GM23248 (cell line): ENCODE results near the gene PCDHGA4. TPM values are rescaled to one million over a fixed set of nuclear protein-coding genes. Genes with fewer than 3 reads are reported as not detected.

ENCODE experiments used
- DNase-seq: peaks from one replicate; pipeline ENCODE4 v3.0.0-alpha.2; 2015
- H2AFZ ChIP-seq: fragments of 200-600 bp; sonication (generic); 2 replicates; pipeline ENCODE4 v1.6.1; 2016; ENCODE audit warnings: antibody characterized with exemption
- H3F3A ChIP-seq: fragments of 200-600 bp; sonication (generic); 2 replicates; pipeline ENCODE4 v1.6.1; 2016; ENCODE audit warnings: mild to moderate bottlenecking, antibody characterized with exemption, mixed run types; ENCODE audit not compliant: insufficient read depth
- H3K27ac ChIP-seq: fragments of 200-600 bp; sonication (generic); 2 replicates; pipeline ENCODE4 v1.5.1; 2016; ENCODE audit warnings: mild to moderate bottlenecking
- H3K27me3 ChIP-seq: fragments of 200-600 bp; sonication (generic); replicated peaks from 2 replicates; pipeline ENCODE4 v1.6.1; 2016; ENCODE audit warnings: mild to moderate bottlenecking; ENCODE audit not compliant: insufficient read depth
- H3K36me3 ChIP-seq: fragments of 200-600 bp; sonication (generic); 2 replicates; pipeline ENCODE4 v1.6.1; 2016; ENCODE audit warnings: low read depth, mild to moderate bottlenecking
- H3K4me1 ChIP-seq: fragments of 200-600 bp; sonication (generic); 2 replicates; pipeline ENCODE4 v1.6.1; 2016; ENCODE audit warnings: mild to moderate bottlenecking; ENCODE audit not compliant: insufficient read depth
- H3K4me2 ChIP-seq: fragments of 200-600 bp; sonication (generic); one replicate; pipeline ENCODE4 v1.6.1; 2016; ENCODE audit warnings: mild to moderate bottlenecking; ENCODE audit not compliant: unreplicated experiment
- H3K4me3 ChIP-seq: fragments of 200-600 bp; sonication (generic); 2 replicates; pipeline ENCODE4 v1.5.1; 2016; ENCODE audit warnings: mild to moderate bottlenecking
- H3K79me2 ChIP-seq: fragments of 200-600 bp; sonication (generic); 2 replicates; pipeline ENCODE4 v1.6.1; 2016; ENCODE audit warnings: mild to moderate bottlenecking; ENCODE audit not compliant: insufficient read depth
- H3K9ac ChIP-seq: fragments of 200-600 bp; sonication (generic); 2 replicates; pipeline ENCODE4 v1.6.1; 2016; ENCODE audit warnings: mild to moderate bottlenecking
- H3K9me2 ChIP-seq: fragments of 200-600 bp; sonication (generic); 2 replicates; pipeline ENCODE4 v1.6.1; 2016; ENCODE audit warnings: mixed run types, mild to moderate bottlenecking, moderate library complexity; ENCODE audit not compliant: insufficient read depth
- H3K9me3 ChIP-seq: fragments of 200-600 bp; sonication (generic); one replicate; pipeline ENCODE4 v1.6.1; 2017; ENCODE audit warnings: low read depth
- H4K20me1 ChIP-seq: fragments of 200-600 bp; sonication (generic); 2 replicates; pipeline ENCODE4 v1.6.0; 2016; ENCODE audit not compliant: insufficient read depth
- EZH2 ChIP-seq: fragments of 200-600 bp; sonication (generic); IDR thresholded peaks from 2 replicates; pipeline ENCODE4 v1.6.1; 2018; ENCODE audit warnings: antibody characterized with exemption, mild to moderate bottlenecking; ENCODE audit not compliant: insufficient read depth, poor library complexity, severe bottlenecking
- EZH2phosphoT487 ChIP-seq: fragments of 200-600 bp; sonication (generic); IDR thresholded peaks from 2 replicates; pipeline ENCODE4 v1.6.1; 2018; ENCODE audit warnings: antibody characterized with exemption, moderate library complexity, mild to moderate bottlenecking, low read depth; ENCODE audit not compliant: insufficient read depth
- WGBS, 2 experiments: methylation state at CpG; one replicate each; pipeline ENCODE4 v1.1.6; 2015 to 2017; ENCODE audit warnings: low lambda C conversion rate in 2 of 2, low coverage in 1 of 2; ENCODE audit errors: missing lambda C conversion rate in 2 of 2; 5-methylcytosine and 5-hydroxymethylcytosine counted together
- in situ Hi-C: fragments of 300-500 bp; cut with MboI; formaldehyde crosslinking; loops from 2 replicates; pipeline ENCODE4 v1.15.0; 2020
- polyA plus RNA-seq: library from polyadenylated mRNA; unstranded; fragments of >200 nt; fragmentation: Nextera tagmentation; extraction: Ambion mirVana; gene quantifications from 2 replicates; pipeline ENCODE4 v1.2.1, GENCODE V29; 2016
- total RNA-seq: library from RNA; depleted of rRNA; stranded (reverse); fragments of >200 nt; shearing (Covaris generic); gene quantifications from 2 replicates; pipeline ENCODE4 v1.2.3, GENCODE V29; 2014

Gene PCDHGA4
- total and polyA plus RNA-seq, 2 experiments from 2014 or later: 8.6 to 10.8 TPM

GRCh38 chr5:141349917-141350619 lies 4.8 kb upstream of the PCDHGA4 start, which contains the start of gene PCDHGB1:
Gene PCDHGB1 (plus strand): TSS chr5:141350099. CDS start chr5:141350261, 162 bp downstream.
- no peak for TF ChIP-seq EZH2
- TF ChIP-seq EZH2phosphoT487: no peak
- peak within 1 kb of the TSS; percentile 37; the same call in 1 of the 2 replicates for H2AFZ ChIP-seq

GRCh38 chr5:141351591-141351990 lies 3.2 kb upstream of the PCDHGA4 start:
- H3K9ac ChIP-seq: no peak overlapping the region
- no peaks in the 10 kb centered on the region for H3F3A ChIP-seq
- no peaks in the 10 kb centered on the region for H3K9me2 ChIP-seq
- H3K9me3 ChIP-seq: no peaks in the 10 kb centered on the region
- WGBS, 2 experiments: 39 to 49% methylated on average over 16 to 33 of the region's 36 CpGs
- no peaks in the 10 kb centered on the region for H3K79me2 ChIP-seq
- TF ChIP-seq EZH2 (no peak), EZH2phosphoT487 (no peak)
- no peak overlapping the region for H2AFZ ChIP-seq
- H3K4me3 ChIP-seq: no peak overlapping the region
- H3K4me2 ChIP-seq: no peak overlapping the region
- H4K20me1 ChIP-seq: no peaks in the 10 kb centered on the region
- H3K4me1 ChIP-seq: no peaks in the 10 kb centered on the region
- in situ Hi-C loops: no loop called here
- H3K27ac ChIP-seq: no peak overlapping the region
- H3K27me3 ChIP-seq: no peaks in the 10 kb centered on the region
- no peaks in the 10 kb centered on the region for H3K36me3 ChIP-seq
- DNase-seq: no peak

More at GRCh38 chr5:141349917-141350619, 4.8 kb upstream of the PCDHGA4 start, which contains the start of gene PCDHGB1:
- H3K79me2 ChIP-seq: no peaks in the 10 kb centered on the region
- H3K9me2 ChIP-seq: no peaks in the 10 kb centered on the region
- no peaks in the 10 kb centered on the region for H4K20me1 ChIP-seq
- H3F3A ChIP-seq: no peaks in the 10 kb centered on the region
- no peaks in the 10 kb centered on the region for H3K27me3 ChIP-seq
- WGBS, 2 experiments: 31 to 38% methylated on average over 29 of the region's 29 CpGs
- no peak within 1 kb of the TSS for H3K27ac ChIP-seq
- in situ Hi-C loops: no loop called here
- no peak within 1 kb of the TSS for H3K9ac ChIP-seq
- peak within 1 kb of the TSS; percentile 41 for H3K4me3 ChIP-seq
- H3K9me3 ChIP-seq: no peaks in the 10 kb centered on the region
- peak; percentile 62 for DNase-seq
- no peaks in the 10 kb centered on the region for H3K36me3 ChIP-seq
- H3K4me1 ChIP-seq: no peaks in the 10 kb centered on the region
- H3K4me2 ChIP-seq: no peak within 1 kb of the TSS

- no peaks in the 10 kb centered on the region for H4K20me1 ChIP-seq
These were observed 820 bp downstream of the PCDHGA4 start for GRCh38 chr5:141355641-141356040.

GRCh38 chr5:141356133-141356532 lies 1.3 kb downstream of the PCDHGA4 start:
- no peak overlapping the region for H2AFZ ChIP-seq
- H3K36me3 ChIP-seq: no peaks in the 10 kb centered on the region
- H4K20me1 ChIP-seq: no peaks in the 10 kb centered on the region
- no peaks in the 10 kb centered on the region for H3K9me2 ChIP-seq
- H3K79me2 ChIP-seq: peaks cover 6% of the 10 kb centered on the region; the same call in 1 of the 2 replicates
- peaks cover 3% of the 10 kb centered on the region for H3K9me3 ChIP-seq
- no peak overlapping the region for H3K27ac ChIP-seq
- DNase-seq: no peak
- H3K9ac ChIP-seq: no peak overlapping the region
- in situ Hi-C loops: no loop called here
- H3K4me1 ChIP-seq: no peaks in the 10 kb centered on the region
- H3K27me3 ChIP-seq: no peaks in the 10 kb centered on the region
- no peaks in the 10 kb centered on the region for H3F3A ChIP-seq
- H3K4me3 ChIP-seq: peak overlapping the region; percentile 77; the same call in 1 of the 2 replicates
- WGBS, 2 experiments: 49% methylated on average over 5 of the region's 5 CpGs
- TF ChIP-seq EZH2phosphoT487 (no peak), EZH2 (no peak)
- no peak overlapping the region for H3K4me2 ChIP-seq

More at GRCh38 chr5:141355641-141356040, 820 bp downstream of the PCDHGA4 start:
- WGBS, 2 experiments: 52 to 57% methylated on average over 24 of the region's 24 CpGs
- no peak for DNase-seq
- Histone ChIP-seq H3K4me1 (no peaks in the 10 kb centered on the region), H3K79me2 (peaks cover 6% of the 10 kb centered on the region; the same call in 1 of the 2 replicates), H3K9ac (peak overlapping the region; percentile 81; the same call in 1 of the 2 replicates), H3F3A (no peaks in the 10 kb centered on the region), H3K4me3 (peak overlapping the region; percentile 77), H3K9me3 (peaks cover 3% of the 10 kb centered on the region), H2AFZ (peak overlapping the region; percentile 92), H3K4me2 (peak overlapping the region; percentile 61), H3K27me3 (no peaks in the 10 kb centered on the region), H3K36me3 (no peaks in the 10 kb centered on the region), H3K9me2 (no peaks in the 10 kb centered on the region), H3K27ac (no peak overlapping the region)
- in situ Hi-C loops: no loop called here
- TF ChIP-seq EZH2phosphoT487: no peak
- no peak for TF ChIP-seq EZH2
